Esophagus squamous epithelium (tissue), 5 donors: Measurements from ENCODE around the gene LPP. TPM values are rescaled to one million over a fixed set of nuclear protein-coding genes. Genes with fewer than 3 reads are reported as not detected.
"Not testable (repeated sequence)": the region's sequence is repeated elsewhere in the genome, so short reads cannot be mapped to it uniquely, and the experiment has no call there.

Experiments
- DNase-seq: peaks from one replicate; lab custom pipeline; 2025; lab: John Stamatoyannopoulos, UW
- H3K27ac ChIP-seq, 4 donors: fragments of 200-600 bp; sonication (generic); one replicate each; pipeline ENCODE4 v1.5.1; 2016 to 2019; ENCODE audit warnings: mild to moderate bottlenecking in 1 of 4
- H3K27me3 ChIP-seq, 4 donors: fragments of 200-600 bp; sonication (generic); 1 replicate in 3 of 4; 2 replicates in 1 of 4; pipeline versions ENCODE4 v1.5.1 to v1.6.0; 2017 to 2021; ENCODE audit warnings: antibody characterized with exemption in 1 of 4
- H3K36me3 ChIP-seq, 3 donors: fragments of 200-600 bp; sonication (generic); one replicate each; pipeline ENCODE4 v1.5.1; 2016 to 2019
- H3K4me1 ChIP-seq, 3 donors: fragments of 200-600 bp; sonication (generic); one replicate each; pipeline ENCODE4 v1.5.1; 2017 to 2019
- H3K4me3 ChIP-seq, 4 donors: fragments of 200-600 bp; sonication (generic); 1 replicate in 3 of 4; 2 replicates in 1 of 4; pipeline ENCODE4 v1.5.1; 2016 to 2019; ENCODE audit warnings: mild to moderate bottlenecking in 2 of 4, moderate library complexity in 1 of 4
- H3K9me3 ChIP-seq, 3 donors: fragments of 200-600 bp; sonication (generic); one replicate each; pipeline ENCODE4 v1.5.1; 2016 to 2019
- POLR2A ChIP-seq, 4 donors: fragments of 450-650 bp; IDR thresholded peaks; one replicate each; pipeline ENCODE4 v1.6.1; 2017; ENCODE audit warnings: antibody characterized with exemption in 4 of 4, mild to moderate bottlenecking in 4 of 4, moderate library complexity in 3 of 4
- WGBS, 2 donors: methylation state at CpG; one replicate each; pipeline ENCODE4 v1.1.5; 2018; 5-methylcytosine and 5-hydroxymethylcytosine counted together
- intact Hi-C: fragments of 100-400 bp; cut with DNase I; formaldehyde crosslinking; loops from one replicate; pipeline ENCODE4 v1.15.0; 2022
- total RNA-seq, 4 donors: library from RNA; depleted of rRNA; stranded (reverse); fragments of >200 nt; gene quantifications; one replicate each; pipeline ENCODE4 v1.1.0, GENCODE V29; 2016
- TF ChIP-seq, protein P1 (sequence below), 6 experiments: fragments of 450-650 bp in 4 of 6; fragments of 200-600 bp in 2 of 6; sonication (generic) in 2 of 6; IDR thresholded peaks; one replicate each; pipeline ENCODE4 v1.5.1; 2016 to 2019; ENCODE audit warnings: antibody characterized with exemption in 6 of 6, mild to moderate bottlenecking in 4 of 6, moderate library complexity in 4 of 6
- donor health status: DM: yes; HTN: yes; CAD: no.

LPP gene
- total RNA-seq, 4 donors from 2014 or later, result 41.4 to 369 (median 97.3) TPM

DNA sequence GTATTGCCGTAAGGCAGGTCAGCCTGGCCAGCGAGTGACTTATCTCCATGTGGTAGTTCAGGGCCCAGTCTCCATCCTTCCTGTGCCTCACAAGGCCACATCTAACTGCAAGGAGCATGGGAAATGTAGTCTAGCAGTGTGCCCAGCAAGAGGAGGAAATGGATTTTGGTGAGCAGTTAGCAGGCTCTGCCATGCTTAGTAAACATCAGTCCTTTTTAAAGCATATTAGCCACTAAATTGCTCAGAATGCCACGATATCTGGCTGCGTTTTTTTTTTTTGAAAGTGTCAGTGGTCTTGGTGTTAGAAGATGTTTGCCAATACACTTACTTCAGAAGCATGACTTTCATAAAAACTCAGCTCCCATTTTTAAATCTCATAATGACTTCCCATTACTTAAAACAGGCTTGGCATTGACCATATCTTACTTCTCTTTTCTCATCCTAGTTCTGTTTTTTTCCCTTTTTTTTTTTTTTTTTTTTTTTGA is 547.6 kb downstream of the LPP start:
- Histone ChIP-seq H3K36me3 (no peaks in the 10 kb centered on the region), H3K27ac (no peak overlapping the region), H3K9me3 (no peaks in the 10 kb centered on the region), H3K4me1 (peaks cover 0 to 3% (median 0%) of the 10 kb centered on the region in 3 donors), H3K27me3 (no peaks in the 10 kb centered on the region), H3K4me3 (no peak overlapping the region)
- DNase-seq, result no peak
- TF ChIP-seq POLR2A (IDR thresholded peaks at IDR 0.05), result no peak
- TF ChIP-seq, protein P1, sequence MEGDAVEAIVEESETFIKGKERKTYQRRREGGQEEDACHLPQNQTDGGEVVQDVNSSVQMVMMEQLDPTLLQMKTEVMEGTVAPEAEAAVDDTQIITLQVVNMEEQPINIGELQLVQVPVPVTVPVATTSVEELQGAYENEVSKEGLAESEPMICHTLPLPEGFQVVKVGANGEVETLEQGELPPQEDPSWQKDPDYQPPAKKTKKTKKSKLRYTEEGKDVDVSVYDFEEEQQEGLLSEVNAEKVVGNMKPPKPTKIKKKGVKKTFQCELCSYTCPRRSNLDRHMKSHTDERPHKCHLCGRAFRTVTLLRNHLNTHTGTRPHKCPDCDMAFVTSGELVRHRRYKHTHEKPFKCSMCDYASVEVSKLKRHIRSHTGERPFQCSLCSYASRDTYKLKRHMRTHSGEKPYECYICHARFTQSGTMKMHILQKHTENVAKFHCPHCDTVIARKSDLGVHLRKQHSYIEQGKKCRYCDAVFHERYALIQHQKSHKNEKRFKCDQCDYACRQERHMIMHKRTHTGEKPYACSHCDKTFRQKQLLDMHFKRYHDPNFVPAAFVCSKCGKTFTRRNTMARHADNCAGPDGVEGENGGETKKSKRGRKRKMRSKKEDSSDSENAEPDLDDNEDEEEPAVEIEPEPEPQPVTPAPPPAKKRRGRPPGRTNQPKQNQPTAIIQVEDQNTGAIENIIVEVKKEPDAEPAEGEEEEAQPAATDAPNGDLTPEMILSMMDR (IDR thresholded peaks at IDR 0.05), result no peak
- intact Hi-C loops, result no loop called here
- 60 to 69% methylated on average over 4 of the region's 4 CpGs for WGBS, 2 donors

DNA sequence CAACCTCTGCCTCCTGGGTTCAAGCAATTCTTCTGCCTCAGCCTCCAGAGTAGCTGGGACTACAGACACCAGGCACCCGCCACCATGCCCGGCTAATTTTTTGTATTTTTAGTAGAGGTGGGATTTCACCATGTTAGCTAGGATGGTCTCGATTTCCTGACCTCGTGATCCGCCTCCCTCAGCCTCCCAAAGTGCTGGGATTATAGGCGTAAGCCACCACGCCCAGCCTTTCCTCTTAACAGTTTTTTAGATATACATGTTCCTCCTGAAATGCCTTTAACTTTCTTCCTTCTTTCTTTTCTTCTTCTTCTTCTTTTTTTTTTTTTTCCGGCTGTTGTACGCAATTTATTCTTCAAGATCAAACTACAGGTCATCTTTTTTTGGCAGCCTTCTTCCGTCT is 548.1 kb downstream of the LPP start:
- H3K36me3 ChIP-seq, H3K4me1 ChIP-seq, H3K4me3 ChIP-seq, intact Hi-C loops, DNase-seq, H3K27me3 ChIP-seq, H3K9me3 ChIP-seq: not testable (repeated sequence)
- WGBS, 2 donors, result 84% methylated on average over 8 to 10 of the region's 10 CpGs
- H3K27ac ChIP-seq, result peak overlapping the region in 1 of 4 donors; percentile 31

DNA sequence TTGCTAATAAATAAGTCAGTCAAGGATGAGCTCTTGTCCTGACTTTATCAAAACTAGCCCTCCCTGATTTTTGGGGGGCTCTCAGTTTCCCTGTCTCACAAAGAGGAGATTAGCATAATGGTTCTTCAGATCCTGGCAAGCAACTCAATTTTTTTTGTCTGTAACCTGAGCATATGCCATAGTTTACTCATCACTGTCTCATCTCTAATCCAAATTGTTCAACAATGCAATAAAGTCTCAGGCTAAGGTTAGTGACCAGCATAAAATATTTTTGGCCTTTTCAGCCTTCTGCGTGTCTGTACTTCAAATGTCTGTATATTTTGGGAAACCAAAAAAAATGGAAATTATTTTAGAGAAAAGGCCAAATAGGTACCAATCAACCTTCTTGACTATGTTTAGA is 552.2 kb downstream of the LPP start:
- H3K4me1 ChIP-seq, result peaks cover 0 to 3% (median 3%) of the 10 kb centered on the region in 3 donors
- H3K27ac ChIP-seq, result peak overlapping the region in 1 of 4 donors; percentile 14
- no peak overlapping the region for H3K4me3 ChIP-seq
- H3K36me3 ChIP-seq, result peaks cover 0 to 14% (median 0%) of the 10 kb centered on the region in 3 donors
- WGBS, 2 donors, result 83 to 88% methylated on average over 1 of the region's 1 CpG
- H3K27me3 ChIP-seq, result no peaks in the 10 kb centered on the region
- no peak for DNase-seq
- no peak for TF ChIP-seq POLR2A (IDR thresholded peaks at IDR 0.05)
- TF ChIP-seq, protein P1 (IDR thresholded peaks at IDR 0.05), result no peak
- H3K9me3 ChIP-seq, result no peaks in the 10 kb centered on the region
- intact Hi-C loops, result no loop called here

DNA sequence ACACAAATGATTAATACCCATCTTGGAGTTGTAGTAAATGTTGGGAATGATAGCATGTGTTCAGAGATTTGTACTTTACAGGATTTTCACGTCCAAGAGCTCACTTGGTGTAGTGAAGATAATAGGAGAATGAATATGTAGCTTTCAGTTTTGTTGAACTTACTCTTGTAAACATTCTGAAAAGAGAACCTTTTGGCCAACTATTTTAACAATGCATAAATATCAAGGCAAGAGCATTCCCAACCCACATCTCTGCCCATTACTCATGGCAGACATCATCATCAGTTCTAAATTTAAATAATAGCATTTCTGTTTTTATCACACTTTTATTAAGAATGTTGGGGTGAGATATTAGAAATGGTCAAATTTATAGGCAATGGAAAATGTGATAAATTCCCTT is 552.6 kb downstream of the LPP start:
- WGBS, 2 donors, result 79 to 81% methylated on average over 1 of the region's 1 CpG
- Histone ChIP-seq H3K27ac (peak overlapping the region in 1 of 4 donors; percentile 14), H3K4me3 (no peak overlapping the region), H3K4me1 (peaks cover 0 to 3% (median 3%) of the 10 kb centered on the region in 3 donors), H3K27me3 (no peaks in the 10 kb centered on the region), H3K9me3 (no peaks in the 10 kb centered on the region), H3K36me3 (peaks cover 0 to 14% (median 0%) of the 10 kb centered on the region in 3 donors)
- intact Hi-C loops, result no loop called here
- no peak for DNase-seq
- TF ChIP-seq, protein P1 (IDR thresholded peaks at IDR 0.05), result no peak
- no peak for TF ChIP-seq POLR2A (IDR thresholded peaks at IDR 0.05)

- DNase-seq, result no peak
- intact Hi-C loops, result no loop called here
- peaks cover 0 to 11% (median 6%) of the 10 kb centered on the region in 3 donors for H3K4me1 ChIP-seq
- H3K9me3 ChIP-seq, result no peaks in the 10 kb centered on the region
- H3K4me3 ChIP-seq, result no peak overlapping the region
- TF ChIP-seq, protein P1 (IDR thresholded peaks at IDR 0.05), result no peak
- TF ChIP-seq POLR2A (IDR thresholded peaks at IDR 0.05), result no peak
- peaks cover 0 to 14% (median 0%) of the 10 kb centered on the region in 3 donors for H3K36me3 ChIP-seq
- WGBS, 2 donors, result 78 to 79% methylated on average over 12 of the region's 12 CpGs
- H3K27ac ChIP-seq, result no peak overlapping the region
- no peaks in the 10 kb centered on the region for H3K27me3 ChIP-seq
Measured at GRCh38 chr3:188707381-188708288, 553.7 kb downstream of the LPP start.
